ENCODE data around the gene RALGPS1. TPM values are rescaled to one million over a fixed set of nuclear protein-coding genes. Genes with fewer than 3 reads are reported as not detected.

The RALGPS1 gene
- total and polyA plus RNA-seq, 10 donors = 2.5 to 27.3 (median 14.1) TPM

DNA sequence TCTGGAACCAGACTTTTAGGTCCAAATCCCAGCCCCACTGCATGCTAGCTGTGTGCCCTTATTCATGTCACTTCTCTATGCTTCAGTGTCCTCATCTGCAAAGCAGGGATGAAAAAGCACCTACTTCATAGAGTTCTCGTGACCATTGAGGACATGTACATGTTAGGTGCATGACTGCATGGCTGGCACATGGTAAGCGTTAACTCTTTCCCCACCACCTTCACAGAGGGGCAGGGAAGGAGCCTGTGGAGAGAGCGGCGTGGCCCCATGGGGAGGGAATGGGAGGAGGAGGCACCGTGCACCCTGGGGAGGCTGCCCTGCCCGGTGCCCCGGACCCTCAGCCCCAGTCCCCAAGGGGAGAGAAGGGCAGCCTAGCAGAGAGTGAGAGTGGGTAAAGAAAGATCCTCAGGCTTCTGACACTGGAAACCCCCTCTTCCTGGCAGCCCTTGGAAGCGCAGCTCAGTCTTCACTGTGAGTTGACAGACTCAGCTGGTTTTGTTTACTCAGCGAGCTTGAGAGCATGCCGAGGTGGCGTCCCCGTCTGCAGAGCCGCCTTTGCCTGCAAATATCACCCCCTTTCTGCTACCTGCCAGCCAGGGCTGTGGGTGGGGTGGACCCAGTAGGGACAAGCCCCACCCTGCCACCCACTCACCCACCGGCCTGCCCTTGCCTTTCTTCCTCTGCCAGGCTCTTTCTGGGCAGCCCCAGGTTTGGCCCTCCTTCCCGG lies 218.5 kb downstream of the RALGPS1 start:
- DNase-seq = no peak
- Histone ChIP-seq H3K4me1 (peaks cover 0 to 26% (median 4%) of the 10 kb centered on the region in 6 donors), H3K27me3 (replicated peaks in 1 of 7) (no peaks in the 10 kb centered on the region), H3K36me3 (no peaks in the 10 kb centered on the region), H3K27ac (peak overlapping the region in 6 of 8 donors; percentile 40 to 67 (median 64)), H3K9me3 (no peaks in the 10 kb centered on the region), H3K4me3 (no peak overlapping the region)
- TF ChIP-seq POLR2A (IDR thresholded peaks at IDR 0.05) = no peak
- TF ChIP-seq, protein P1, sequence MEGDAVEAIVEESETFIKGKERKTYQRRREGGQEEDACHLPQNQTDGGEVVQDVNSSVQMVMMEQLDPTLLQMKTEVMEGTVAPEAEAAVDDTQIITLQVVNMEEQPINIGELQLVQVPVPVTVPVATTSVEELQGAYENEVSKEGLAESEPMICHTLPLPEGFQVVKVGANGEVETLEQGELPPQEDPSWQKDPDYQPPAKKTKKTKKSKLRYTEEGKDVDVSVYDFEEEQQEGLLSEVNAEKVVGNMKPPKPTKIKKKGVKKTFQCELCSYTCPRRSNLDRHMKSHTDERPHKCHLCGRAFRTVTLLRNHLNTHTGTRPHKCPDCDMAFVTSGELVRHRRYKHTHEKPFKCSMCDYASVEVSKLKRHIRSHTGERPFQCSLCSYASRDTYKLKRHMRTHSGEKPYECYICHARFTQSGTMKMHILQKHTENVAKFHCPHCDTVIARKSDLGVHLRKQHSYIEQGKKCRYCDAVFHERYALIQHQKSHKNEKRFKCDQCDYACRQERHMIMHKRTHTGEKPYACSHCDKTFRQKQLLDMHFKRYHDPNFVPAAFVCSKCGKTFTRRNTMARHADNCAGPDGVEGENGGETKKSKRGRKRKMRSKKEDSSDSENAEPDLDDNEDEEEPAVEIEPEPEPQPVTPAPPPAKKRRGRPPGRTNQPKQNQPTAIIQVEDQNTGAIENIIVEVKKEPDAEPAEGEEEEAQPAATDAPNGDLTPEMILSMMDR (IDR thresholded peaks at IDR 0.05 in 8 of 11, conservative IDR thresholded peaks at IDR 0.05 in 3 of 11) = no peak
- TF ChIP-seq POLR2AphosphoS5 (IDR thresholded peaks at IDR 0.05) = no peak
- intact Hi-C loops (cut with DNase I; ENCODE audit: low total_unique reads) = no loop called here
- 79 to 88% (median 86%) methylated on average over 15 of the region's 15 CpGs for WGBS, 5 donors

DNA sequence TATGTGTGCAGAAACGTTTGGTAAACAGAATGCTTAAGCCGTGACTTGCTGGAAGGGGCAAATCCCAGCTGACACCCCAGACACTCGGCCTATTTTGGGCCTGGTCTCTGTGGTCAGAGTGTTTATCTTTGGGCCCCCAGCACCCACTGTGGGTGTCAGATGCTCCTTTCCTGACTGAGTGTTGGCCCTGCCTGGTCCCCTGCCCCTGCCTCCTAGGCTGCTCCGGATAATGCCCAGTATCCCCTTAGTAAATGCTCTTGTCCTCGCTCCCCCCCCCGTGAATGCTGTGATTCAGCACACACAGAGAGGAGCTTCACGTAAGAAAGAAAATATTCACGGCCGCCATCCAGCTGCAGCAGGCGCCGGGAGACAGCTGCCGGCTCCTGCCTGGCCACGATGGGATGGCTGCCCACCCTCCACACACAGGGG lies 219.2 kb downstream of the RALGPS1 start:
- TF ChIP-seq POLR2A (IDR thresholded peaks at IDR 0.05) (no peak), POLR2AphosphoS5 (IDR thresholded peaks at IDR 0.05) (no peak)
- TF ChIP-seq, protein P1 (IDR thresholded peaks at IDR 0.05 in 8 of 11, conservative IDR thresholded peaks at IDR 0.05 in 3 of 11) = no peak
- 78 to 91% (median 82%) methylated on average over 13 of the region's 13 CpGs for WGBS, 5 donors
- intact Hi-C loops (cut with DNase I; ENCODE audit: low total_unique reads) = no loop called here
- DNase-seq = no peak
- H3K27ac ChIP-seq = peak overlapping the region in 6 of 8 donors; percentile 40 to 67 (median 64)
- H3K27me3 ChIP-seq (replicated peaks in 1 of 7) = no peaks in the 10 kb centered on the region
- H3K4me3 ChIP-seq = no peak overlapping the region
- no peaks in the 10 kb centered on the region for H3K36me3 ChIP-seq
- no peaks in the 10 kb centered on the region for H3K9me3 ChIP-seq
- H3K4me1 ChIP-seq = peaks cover 0 to 26% (median 4%) of the 10 kb centered on the region in 6 donors

DNA sequence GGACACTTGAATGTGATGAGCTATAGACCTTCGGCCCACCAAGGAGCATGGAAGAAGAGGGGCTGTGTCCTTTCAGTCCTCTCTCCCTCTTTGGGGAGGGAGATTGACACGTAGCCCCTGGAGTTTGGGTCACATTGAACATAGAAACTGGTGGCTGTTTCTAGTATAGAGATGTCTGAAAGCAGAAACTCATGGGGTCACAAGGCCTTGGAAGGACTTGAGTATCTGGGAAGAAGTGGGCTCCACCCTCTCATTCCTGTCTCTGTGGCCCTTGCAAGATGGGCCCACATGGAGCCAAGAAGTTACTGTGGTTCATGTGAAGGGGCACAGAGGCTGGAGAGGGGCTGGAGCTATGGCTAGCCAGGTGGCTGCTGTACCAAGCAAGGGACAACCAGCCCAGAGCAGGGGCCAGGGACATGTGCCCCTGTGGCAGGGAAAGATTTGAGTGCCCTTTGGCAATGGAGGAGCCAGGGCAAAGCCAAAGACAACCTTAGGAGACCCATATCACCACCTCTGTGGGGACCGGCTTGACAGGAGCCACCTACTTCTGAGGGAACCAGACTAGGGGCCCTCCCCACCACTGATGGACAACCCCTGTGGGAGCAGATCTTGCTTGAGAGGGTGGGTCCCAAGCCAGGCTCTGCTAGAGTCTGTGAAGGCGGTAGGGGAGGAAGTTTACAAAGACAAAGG lies 220.6 kb downstream of the RALGPS1 start:
- Histone ChIP-seq H3K4me3 (no peak overlapping the region), H3K27me3 (replicated peaks in 1 of 7) (no peaks in the 10 kb centered on the region), H3K9me3 (no peaks in the 10 kb centered on the region), H3K27ac (no peak overlapping the region), H3K4me1 (peaks cover 0 to 26% (median 4%) of the 10 kb centered on the region in 6 donors), H3K36me3 (no peaks in the 10 kb centered on the region)
- TF ChIP-seq POLR2A (IDR thresholded peaks at IDR 0.05) (no peak), POLR2AphosphoS5 (IDR thresholded peaks at IDR 0.05) (no peak)
- TF ChIP-seq, protein P1 (IDR thresholded peaks at IDR 0.05 in 8 of 11, conservative IDR thresholded peaks at IDR 0.05 in 3 of 11) = no peak
- no peak for DNase-seq
- intact Hi-C loops (cut with DNase I; ENCODE audit: low total_unique reads) = no loop called here
- WGBS, 5 donors = 55 to 89% (median 83%) methylated on average over 3 to 4 of the region's 4 CpGs
